ENCODE measurements around the gene SPAG16.

SPAG16 gene

DNA sequence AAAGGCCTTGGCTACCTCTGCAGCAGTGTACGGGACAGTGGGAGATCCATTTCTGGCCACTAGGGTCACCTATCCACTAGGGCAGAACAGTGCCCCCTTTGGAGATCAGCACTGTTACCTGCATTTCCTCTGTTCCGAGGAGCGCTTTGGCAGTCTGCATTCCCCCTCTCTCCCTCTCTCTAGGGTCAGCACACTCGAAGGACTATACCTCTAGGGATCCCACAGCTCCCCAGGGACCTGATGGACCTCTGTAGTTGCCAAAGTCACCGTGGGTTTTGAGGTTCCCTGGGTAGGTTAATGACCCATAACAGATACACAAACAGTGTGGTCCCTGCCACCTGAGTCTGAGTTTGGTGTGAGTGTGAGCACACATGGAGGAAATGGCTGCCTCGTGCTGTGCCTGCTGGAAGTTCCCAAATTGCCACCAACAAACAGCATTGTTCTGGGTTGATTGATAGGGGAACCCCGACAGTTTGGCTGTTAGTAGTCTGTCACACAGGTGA lies 1026.8 kb downstream of the SPAG16 start:
- TF ChIP-seq TCF12 (IDR thresholded peaks at IDR 0.05; ENCODE audit: low read depth): no peak
- no peak for TF ChIP-seq ZBTB7A (IDR thresholded peaks at IDR 0.05; ENCODE audit: low read depth)
- TF ChIP-seq, protein P1, sequence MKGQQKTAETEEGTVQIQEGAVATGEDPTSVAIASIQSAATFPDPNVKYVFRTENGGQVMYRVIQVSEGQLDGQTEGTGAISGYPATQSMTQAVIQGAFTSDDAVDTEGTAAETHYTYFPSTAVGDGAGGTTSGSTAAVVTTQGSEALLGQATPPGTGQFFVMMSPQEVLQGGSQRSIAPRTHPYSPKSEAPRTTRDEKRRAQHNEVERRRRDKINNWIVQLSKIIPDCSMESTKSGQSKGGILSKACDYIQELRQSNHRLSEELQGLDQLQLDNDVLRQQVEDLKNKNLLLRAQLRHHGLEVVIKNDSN (IDR thresholded peaks at IDR 0.05): no peak
- no peak for TF ChIP-seq EP300 (IDR thresholded peaks at IDR 0.05; ENCODE audit: borderline replicate concordance)
- TF ChIP-seq TAF1 (IDR thresholded peaks at IDR 0.05; ENCODE audit: low read depth): no peak
- TF ChIP-seq CREB1 (IDR thresholded peaks at IDR 0.05; ENCODE audit: low read depth): no peak
- no peak for TF ChIP-seq TEAD4 (IDR thresholded peaks at IDR 0.05)
- TF ChIP-seq YY1 (IDR thresholded peaks at IDR 0.05; ENCODE audit: low read depth): no peak
- TF ChIP-seq, protein P2, sequence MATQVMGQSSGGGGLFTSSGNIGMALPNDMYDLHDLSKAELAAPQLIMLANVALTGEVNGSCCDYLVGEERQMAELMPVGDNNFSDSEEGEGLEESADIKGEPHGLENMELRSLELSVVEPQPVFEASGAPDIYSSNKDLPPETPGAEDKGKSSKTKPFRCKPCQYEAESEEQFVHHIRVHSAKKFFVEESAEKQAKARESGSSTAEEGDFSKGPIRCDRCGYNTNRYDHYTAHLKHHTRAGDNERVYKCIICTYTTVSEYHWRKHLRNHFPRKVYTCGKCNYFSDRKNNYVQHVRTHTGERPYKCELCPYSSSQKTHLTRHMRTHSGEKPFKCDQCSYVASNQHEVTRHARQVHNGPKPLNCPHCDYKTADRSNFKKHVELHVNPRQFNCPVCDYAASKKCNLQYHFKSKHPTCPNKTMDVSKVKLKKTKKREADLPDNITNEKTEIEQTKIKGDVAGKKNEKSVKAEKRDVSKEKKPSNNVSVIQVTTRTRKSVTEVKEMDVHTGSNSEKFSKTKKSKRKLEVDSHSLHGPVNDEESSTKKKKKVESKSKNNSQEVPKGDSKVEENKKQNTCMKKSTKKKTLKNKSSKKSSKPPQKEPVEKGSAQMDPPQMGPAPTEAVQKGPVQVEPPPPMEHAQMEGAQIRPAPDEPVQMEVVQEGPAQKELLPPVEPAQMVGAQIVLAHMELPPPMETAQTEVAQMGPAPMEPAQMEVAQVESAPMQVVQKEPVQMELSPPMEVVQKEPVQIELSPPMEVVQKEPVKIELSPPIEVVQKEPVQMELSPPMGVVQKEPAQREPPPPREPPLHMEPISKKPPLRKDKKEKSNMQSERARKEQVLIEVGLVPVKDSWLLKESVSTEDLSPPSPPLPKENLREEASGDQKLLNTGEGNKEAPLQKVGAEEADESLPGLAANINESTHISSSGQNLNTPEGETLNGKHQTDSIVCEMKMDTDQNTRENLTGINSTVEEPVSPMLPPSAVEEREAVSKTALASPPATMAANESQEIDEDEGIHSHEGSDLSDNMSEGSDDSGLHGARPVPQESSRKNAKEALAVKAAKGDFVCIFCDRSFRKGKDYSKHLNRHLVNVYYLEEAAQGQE (IDR thresholded peaks at IDR 0.05; ENCODE audit: low read depth): no peak
- no peak for TF ChIP-seq RAD21 (IDR thresholded peaks at IDR 0.05; ENCODE audit: low read depth)
- TF ChIP-seq EGR1 (IDR thresholded peaks at IDR 0.05): no peak
- TF ChIP-seq FOXM1 (IDR thresholded peaks at IDR 0.05; ENCODE audit: borderline replicate concordance, low read depth): no peak
- TF ChIP-seq NFIC (IDR thresholded peaks at IDR 0.05): no peak
- TF ChIP-seq, protein P3, sequence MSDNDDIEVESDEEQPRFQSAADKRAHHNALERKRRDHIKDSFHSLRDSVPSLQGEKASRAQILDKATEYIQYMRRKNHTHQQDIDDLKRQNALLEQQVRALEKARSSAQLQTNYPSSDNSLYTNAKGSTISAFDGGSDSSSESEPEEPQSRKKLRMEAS (IDR thresholded peaks at IDR 0.05): no peak
- no peak for TF ChIP-seq CEBPB (IDR thresholded peaks at IDR 0.05)

DNA sequence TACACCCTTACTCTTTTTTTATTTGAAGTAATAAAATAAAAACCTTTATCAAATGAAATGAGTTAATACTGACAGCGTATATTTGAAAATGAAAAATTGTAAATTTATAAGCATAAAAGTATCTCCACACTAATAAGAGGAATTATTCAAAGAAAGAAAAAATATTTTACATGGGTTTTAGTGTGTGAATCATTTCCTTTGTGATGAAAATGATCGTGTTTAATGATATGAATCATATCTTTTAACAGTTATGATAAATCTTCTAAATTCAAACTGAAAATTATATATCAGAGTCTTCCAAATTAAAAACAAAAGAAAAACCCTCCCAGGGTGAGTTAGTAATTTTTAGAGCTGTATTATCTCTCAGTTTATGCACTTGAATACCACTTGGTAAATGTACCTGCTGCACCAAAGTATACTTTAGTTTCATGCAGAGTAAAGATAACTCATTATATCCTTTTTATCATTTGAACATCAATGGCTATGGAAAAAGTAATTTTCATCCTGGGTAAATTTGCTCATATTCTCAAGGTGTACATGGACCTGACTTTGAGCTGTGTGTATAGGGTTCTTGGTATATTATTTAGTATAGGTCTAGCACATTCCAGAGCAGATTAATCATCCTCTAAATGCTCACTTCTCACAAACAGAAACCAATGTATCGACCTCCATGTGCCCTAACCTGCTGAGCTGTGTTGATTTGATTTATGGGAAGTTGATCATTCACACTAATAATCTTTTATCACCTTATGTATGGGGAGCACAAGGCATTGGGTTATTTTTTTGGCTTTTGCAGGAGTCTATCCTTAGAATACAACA lies 1027.9 kb downstream of the SPAG16 start:
- TF ChIP-seq, protein P3 (IDR thresholded peaks at IDR 0.05): no peak

DNA sequence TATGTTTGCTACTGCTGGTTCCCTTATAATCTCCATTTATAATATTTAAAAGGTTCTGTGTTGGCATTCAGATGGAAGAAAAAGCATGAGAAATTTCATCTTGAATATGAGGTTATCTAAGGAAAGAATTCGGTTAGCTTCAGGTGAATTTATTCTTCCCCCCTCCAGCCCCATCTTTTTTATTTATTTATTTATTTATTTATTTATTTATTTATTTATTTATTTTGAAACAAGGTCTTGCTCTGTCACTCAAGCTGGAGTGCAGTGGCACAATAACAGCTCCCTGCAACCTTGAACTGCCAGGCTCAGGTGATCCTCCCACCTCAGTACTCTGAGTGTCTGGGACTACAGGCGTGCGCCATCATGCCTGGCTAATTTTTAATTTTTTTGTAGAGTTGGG lies 1031.1 kb downstream of the SPAG16 start:
- TF ChIP-seq, protein P1 (IDR thresholded peaks at IDR 0.05): no peak
- no peak for TF ChIP-seq TAF1 (IDR thresholded peaks at IDR 0.05; ENCODE audit: low read depth)
- TF ChIP-seq YY1 (IDR thresholded peaks at IDR 0.05; ENCODE audit: low read depth): no peak
- no peak for TF ChIP-seq TCF12 (IDR thresholded peaks at IDR 0.05; ENCODE audit: low read depth)
- TF ChIP-seq RAD21 (IDR thresholded peaks at IDR 0.05; ENCODE audit: low read depth): no peak
- TF ChIP-seq EP300 (IDR thresholded peaks at IDR 0.05; ENCODE audit: borderline replicate concordance): no peak
- TF ChIP-seq CEBPB (IDR thresholded peaks at IDR 0.05): no peak
- TF ChIP-seq, protein P2 (IDR thresholded peaks at IDR 0.05; ENCODE audit: low read depth): no peak
- TF ChIP-seq TEAD4 (IDR thresholded peaks at IDR 0.05): no peak

DNA sequence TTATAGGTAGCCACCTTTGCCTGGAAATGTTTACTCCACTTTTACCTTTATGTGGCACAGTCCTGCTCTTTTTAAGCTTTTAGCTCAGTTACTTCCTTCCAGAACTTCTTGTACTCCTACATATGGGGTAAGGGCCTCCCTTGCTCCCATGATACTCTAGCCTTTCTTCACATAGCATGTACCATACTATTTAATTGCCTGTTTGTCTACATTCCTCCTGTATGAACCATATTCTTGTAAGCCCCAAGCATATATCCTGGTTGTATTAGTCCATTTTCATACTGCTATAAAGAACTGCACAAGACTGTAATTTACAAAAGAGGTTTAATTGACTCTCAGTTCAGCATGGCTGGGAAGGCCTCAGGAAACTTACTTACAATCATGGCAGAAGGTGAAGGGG lies 1035.9 kb downstream of the SPAG16 start:
- TF ChIP-seq TEAD4 (IDR thresholded peaks at IDR 0.05) (no peak), CEBPB (IDR thresholded peaks at IDR 0.05) (no peak), CREB1 (IDR thresholded peaks at IDR 0.05; ENCODE audit: low read depth) (no peak), TCF12 (IDR thresholded peaks at IDR 0.05; ENCODE audit: low read depth) (no peak), ZBTB7A (IDR thresholded peaks at IDR 0.05; ENCODE audit: low read depth) (no peak), FOXM1 (IDR thresholded peaks at IDR 0.05; ENCODE audit: borderline replicate concordance, low read depth) (no peak), TAF1 (IDR thresholded peaks at IDR 0.05; ENCODE audit: low read depth) (no peak), NFIC (IDR thresholded peaks at IDR 0.05) (no peak), EP300 (IDR thresholded peaks at IDR 0.05; ENCODE audit: borderline replicate concordance) (no peak), RAD21 (IDR thresholded peaks at IDR 0.05; ENCODE audit: low read depth) (no peak), EGR1 (IDR thresholded peaks at IDR 0.05) (no peak), YY1 (IDR thresholded peaks at IDR 0.05; ENCODE audit: low read depth) (no peak)
- TF ChIP-seq, protein P2 (IDR thresholded peaks at IDR 0.05; ENCODE audit: low read depth): no peak
- TF ChIP-seq, protein P1 (IDR thresholded peaks at IDR 0.05): no peak
- TF ChIP-seq, protein P3 (IDR thresholded peaks at IDR 0.05): no peak

Data from Ishikawa (cell line).